K562 (cell line): Measurements from ENCODE around the gene RPN1.

ENCODE experiments used
- CREB1 ChIP-seq, 2 experiments: sonication (generic) in 1 of 2; formaldehyde crosslinking in 1 of 2; IDR thresholded peaks; 2 replicates each; pipeline versions ENCODE4 v1.6.1 to v1.8.0; 2012 to 2022; ENCODE audit warnings: inconsistent platforms in 1 of 2, mild to moderate bottlenecking in 1 of 2, missing genetic modification reagents in 1 of 2, moderate library complexity in 1 of 2
- CTCF ChIP-seq, 3 experiments: IDR thresholded peaks in 2 of 3; conservative IDR thresholded peaks in 1 of 3; 2 replicates each; pipeline ENCODE4 v1.5.1; 2011 to 2012; ENCODE audit warnings: low read length in 3 of 3, mild to moderate bottlenecking in 3 of 3, control low read depth in 2 of 3, improper control_type of control experiment in 1 of 3, inconsistent platforms in 1 of 3, low read depth in 1 of 3, mixed read lengths in 1 of 3, moderate library complexity in 1 of 3; ENCODE audit not compliant: insufficient read depth in 2 of 3
- EGR1 ChIP-seq: fragments of 450-650 bp; conservative IDR thresholded peaks from 2 replicates; pipeline ENCODE4 v1.6.1; 2017; ENCODE audit warnings: mild to moderate bottlenecking
- EZH2 ChIP-seq: IDR thresholded peaks from 2 replicates; pipeline ENCODE4 v1.6.1; 2012; ENCODE audit warnings: low read depth, mild to moderate bottlenecking, inconsistent platforms, low read length, borderline replicate concordance
- JUN ChIP-seq, 2 experiments: sonication (generic) in 1 of 2; formaldehyde crosslinking in 1 of 2; IDR thresholded peaks; 2 replicates each; pipeline versions ENCODE4 v1.6.1 to v1.8.0; 2012 to 2022; ENCODE audit warnings: borderline replicate concordance in 2 of 2, mild to moderate bottlenecking in 2 of 2, improper control_type of control experiment in 1 of 2, low read depth in 1 of 2, low read length in 1 of 2, missing genetic modification reagents in 1 of 2
- JUND ChIP-seq, 2 experiments: IDR thresholded peaks; 2 replicates in 1 of 2; 3 replicates in 1 of 2; pipeline ENCODE4 v1.6.1; 2011; ENCODE audit warnings: borderline replicate concordance in 2 of 2, low read depth in 2 of 2, low read length in 2 of 2, improper control_type of control experiment in 1 of 2, missing biosample characterization in 1 of 2, missing genetic modification characterization in 1 of 2, missing genetic modification reagents in 1 of 2
- MAFF ChIP-seq: IDR thresholded peaks from 2 replicates; pipeline ENCODE4 v1.6.1; 2012; ENCODE audit warnings: low read length, improper control_type of control experiment
- MXI1 ChIP-seq: IDR thresholded peaks from 2 replicates; pipeline ENCODE4 v1.6.1; 2011; ENCODE audit warnings: low read depth, mild to moderate bottlenecking, improper control_type of control experiment, low read length
- PTTG1 ChIP-seq: fragments of 450-650 bp; IDR thresholded peaks from 2 replicates; pipeline ENCODE4 v1.6.1; 2016; ENCODE audit warnings: low read depth, mild to moderate bottlenecking, missing genetic modification characterization, missing compliant biosample characterization
- TRIM28 ChIP-seq: fragments of 450-650 bp; IDR thresholded peaks from 2 replicates; pipeline ENCODE4 v1.6.1; 2017
- ZNF174 ChIP-seq: fragments of 250-450 bp; sonication (Bioruptor Pico); IDR thresholded peaks from 2 replicates; pipeline ENCODE4 v1.4.0; 2020; ENCODE audit warnings: mild to moderate bottlenecking
- ZNF24 ChIP-seq: fragments of 450-650 bp; IDR thresholded peaks from 2 replicates; pipeline ENCODE4 v1.6.1; 2016
- ZNF280B ChIP-seq: fragments of 250-450 bp; sonication (Bioruptor Pico); IDR thresholded peaks from 2 replicates; pipeline ENCODE4 v1.5.1; 2021; ENCODE audit warnings: mild to moderate bottlenecking
- TF ChIP-seq, protein P1 (sequence below), 2 experiments: IDR thresholded peaks; 2 replicates each; pipeline ENCODE4 v1.6.1; 2012; ENCODE audit warnings: improper control_type of control experiment in 2 of 2, low read depth in 2 of 2, low read length in 2 of 2, borderline replicate concordance in 1 of 2

- TF ChIP-seq JUN (IDR thresholded peaks at IDR 0.05; ENCODE audit: borderline replicate concordance, low read depth, low read length) (no peak), JUN (CRISPR knock-in tag; IDR thresholded peaks at IDR 0.05; ENCODE audit: borderline replicate concordance) (no peak), CREB1 (IDR thresholded peaks at IDR 0.05) (no peak), CREB1 (CRISPR knock-in tag; IDR thresholded peaks at IDR 0.05) (no peak), ZNF174 (no peak), ZNF24 (no peak), CTCF (IDR thresholded peaks at IDR 0.05 in 2 of 3, conservative IDR thresholded peaks at IDR 0.05 in 1 of 3; ENCODE audit: insufficient read depth in 2 of 3, low read depth in 1 of 3, low read length in 3 of 3) (no peak), EZH2 (no peak), ZNF280B (CRISPR knock-in tag) (no peak), EGR1 (no peak), TRIM28 (no peak), JUND (IDR thresholded peaks at IDR 0.05; ENCODE audit: borderline replicate concordance, low read depth, low read length) (no peak), JUND (tag; IDR thresholded peaks at IDR 0.05; ENCODE audit: borderline replicate concordance, low read depth, low read length) (no peak), MXI1 (no peak), MAFF (no peak), PTTG1 (tag) (no peak)
- TF ChIP-seq, protein P1, sequence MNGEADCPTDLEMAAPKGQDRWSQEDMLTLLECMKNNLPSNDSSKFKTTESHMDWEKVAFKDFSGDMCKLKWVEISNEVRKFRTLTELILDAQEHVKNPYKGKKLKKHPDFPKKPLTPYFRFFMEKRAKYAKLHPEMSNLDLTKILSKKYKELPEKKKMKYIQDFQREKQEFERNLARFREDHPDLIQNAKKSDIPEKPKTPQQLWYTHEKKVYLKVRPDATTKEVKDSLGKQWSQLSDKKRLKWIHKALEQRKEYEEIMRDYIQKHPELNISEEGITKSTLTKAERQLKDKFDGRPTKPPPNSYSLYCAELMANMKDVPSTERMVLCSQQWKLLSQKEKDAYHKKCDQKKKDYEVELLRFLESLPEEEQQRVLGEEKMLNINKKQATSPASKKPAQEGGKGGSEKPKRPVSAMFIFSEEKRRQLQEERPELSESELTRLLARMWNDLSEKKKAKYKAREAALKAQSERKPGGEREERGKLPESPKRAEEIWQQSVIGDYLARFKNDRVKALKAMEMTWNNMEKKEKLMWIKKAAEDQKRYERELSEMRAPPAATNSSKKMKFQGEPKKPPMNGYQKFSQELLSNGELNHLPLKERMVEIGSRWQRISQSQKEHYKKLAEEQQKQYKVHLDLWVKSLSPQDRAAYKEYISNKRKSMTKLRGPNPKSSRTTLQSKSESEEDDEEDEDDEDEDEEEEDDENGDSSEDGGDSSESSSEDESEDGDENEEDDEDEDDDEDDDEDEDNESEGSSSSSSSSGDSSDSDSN (IDR thresholded peaks at IDR 0.05; ENCODE audit: borderline replicate concordance in 1 of 2, low read depth in 2 of 2, low read length in 2 of 2): no peak
Measured at GRCh38 chr3:128592864-128593263, 57.8 kb downstream of the RPN1 start.
